HuH-7 (cell line): ENCODE data around the gene NIPAL3.
A peak's percentile ranks its signal among the peaks of the same experiment; 100 is the strongest.
"Not testable (repeated sequence)": the region's sequence is repeated elsewhere in the genome, so short reads cannot be mapped to it uniquely, and the experiment has no call there.

ENCODE experiments used
- DNase-seq: peaks from one replicate; pipeline ENCODE4 v3.0.0; 2011; ENCODE audit warnings: low spot score

The NIPAL3 gene

GRCh38 chr1:24490101-24490781, 74.6 kb downstream of the NIPAL3 start:
- DNase-seq, result no peak

- DNase-seq, result no peak
Measured at GRCh38 chr1:24491577-24492360, 76.2 kb downstream of the NIPAL3 start.

GRCh38 chr1:24492935-24493334, 77.3 kb downstream of the NIPAL3 start:
- not testable (repeated sequence) for DNase-seq

- no peak for DNase-seq
Measured at GRCh38 chr1:24493785-24494184, 78.2 kb downstream of the NIPAL3 start.

- no peak for DNase-seq
Measured at GRCh38 chr1:24498589-24498988, 83.0 kb downstream of the NIPAL3 start.

- no peak for DNase-seq
Measured at GRCh38 chr1:24500448-24501048, 84.9 kb downstream of the NIPAL3 start.

GRCh38 chr1:24501371-24502064, 85.9 kb downstream of the NIPAL3 start:
- DNase-seq, result peak; percentile 30

- peak; percentile 64 for DNase-seq
Measured at GRCh38 chr1:24502065-24502708, 86.6 kb downstream of the NIPAL3 start.

- peak; percentile 95 for DNase-seq
Measured at GRCh38 chr1:24502709-24503058, 87.1 kb downstream of the NIPAL3 start, which contains the start of gene RCAN3. Gene RCAN3, plus strand, starts transcription at chr1:24502836. Its CDS starts 11,537 bp downstream, at chr1:24514373.

- DNase-seq, result no peak
Measured at GRCh38 chr1:24503059-24503751, 87.6 kb downstream of the NIPAL3 start.

- DNase-seq, result no peak
Measured at GRCh38 chr1:24503870-24504523, 88.4 kb downstream of the NIPAL3 start.

- DNase-seq, result no peak
Measured at GRCh38 chr1:24504560-24504959, 89.0 kb downstream of the NIPAL3 start.

GRCh38 chr1:24505816-24506215, 90.2 kb downstream of the NIPAL3 start:
- no peak for DNase-seq

GRCh38 chr1:24506691-24507381, 91.2 kb downstream of the NIPAL3 start:
- DNase-seq, result no peak

GRCh38 chr1:24507405-24507804, 91.8 kb downstream of the NIPAL3 start:
- DNase-seq, result no peak

GRCh38 chr1:24508911-24509310, 93.3 kb downstream of the NIPAL3 start:
- DNase-seq, result no peak

- DNase-seq, result no peak
Measured at GRCh38 chr1:24513706-24514105, 98.1 kb downstream of the NIPAL3 start.

GRCh38 chr1:24514946-24515345, 99.3 kb downstream of the NIPAL3 start:
- no peak for DNase-seq

GRCh38 chr1:24515671-24516209, 100.1 kb downstream of the NIPAL3 start:
- DNase-seq, result not testable (repeated sequence)

- no peak for DNase-seq
Measured at GRCh38 chr1:24516506-24516905, 100.9 kb downstream of the NIPAL3 start.
